ENCODE data around the gene TK1. TPM values are rescaled to one million over a fixed set of nuclear protein-coding genes. Genes with fewer than 3 reads are reported as not detected.

TK1 gene
- total and polyA plus RNA-seq, 9 donors, result 0.35 to 4.9 (median 1.4) TPM

DNA sequence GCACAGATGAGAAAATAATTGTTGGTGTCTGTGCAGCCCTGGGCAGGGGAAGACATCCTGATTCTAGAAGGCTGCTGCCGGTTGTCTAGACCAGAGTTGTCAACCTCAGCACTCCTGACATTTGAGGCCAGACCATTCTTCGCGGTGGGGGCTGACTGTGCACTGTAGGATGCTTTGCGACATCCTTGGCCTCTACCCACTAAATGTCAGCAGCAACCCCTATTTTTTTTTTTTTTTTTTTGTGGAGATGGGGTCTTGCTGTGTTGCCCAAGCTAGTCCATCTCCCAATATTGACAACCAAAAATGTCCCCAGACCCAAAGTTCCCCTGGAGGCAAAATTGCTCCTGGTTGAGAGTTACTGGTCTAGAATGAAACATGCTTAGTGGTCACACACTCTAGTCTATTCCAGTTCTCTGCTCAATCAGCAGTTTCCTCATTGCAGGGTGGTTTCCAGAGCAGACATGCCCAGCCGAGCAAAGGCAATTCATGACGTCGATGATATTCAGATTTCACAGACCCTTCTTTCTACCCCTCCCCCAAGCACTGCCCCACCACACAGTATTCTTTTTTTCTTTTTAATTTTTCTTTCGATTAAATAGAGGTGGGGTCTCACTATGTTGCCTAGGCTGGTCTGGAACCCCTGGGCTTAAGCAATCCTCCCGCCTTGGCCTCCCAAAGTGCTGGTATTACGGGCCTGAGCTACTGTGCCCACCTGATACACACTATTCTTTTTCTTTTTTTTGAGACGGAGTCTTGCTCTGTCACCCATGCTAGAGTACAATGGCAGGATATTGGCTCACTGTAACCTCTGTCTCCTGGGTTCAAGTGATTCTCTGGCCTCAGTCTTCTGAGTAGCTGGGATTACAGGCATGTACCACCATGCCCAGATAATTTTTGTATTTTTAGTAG lies 31.7 kb downstream of the TK1 start:
- H3K4me1 ChIP-seq (ENCODE audit: insufficient read depth), result no peaks in the 10 kb centered on the region
- no peak overlapping the region for H3K4me3 ChIP-seq
- H3K27ac ChIP-seq, result no peak overlapping the region
- no peaks in the 10 kb centered on the region for H3K27me3 ChIP-seq
- 85 to 89% (median 88%) methylated on average over 11 of the region's 11 CpGs for WGBS, 3 donors
- no peak for DNase-seq
- TF ChIP-seq, protein P1, sequence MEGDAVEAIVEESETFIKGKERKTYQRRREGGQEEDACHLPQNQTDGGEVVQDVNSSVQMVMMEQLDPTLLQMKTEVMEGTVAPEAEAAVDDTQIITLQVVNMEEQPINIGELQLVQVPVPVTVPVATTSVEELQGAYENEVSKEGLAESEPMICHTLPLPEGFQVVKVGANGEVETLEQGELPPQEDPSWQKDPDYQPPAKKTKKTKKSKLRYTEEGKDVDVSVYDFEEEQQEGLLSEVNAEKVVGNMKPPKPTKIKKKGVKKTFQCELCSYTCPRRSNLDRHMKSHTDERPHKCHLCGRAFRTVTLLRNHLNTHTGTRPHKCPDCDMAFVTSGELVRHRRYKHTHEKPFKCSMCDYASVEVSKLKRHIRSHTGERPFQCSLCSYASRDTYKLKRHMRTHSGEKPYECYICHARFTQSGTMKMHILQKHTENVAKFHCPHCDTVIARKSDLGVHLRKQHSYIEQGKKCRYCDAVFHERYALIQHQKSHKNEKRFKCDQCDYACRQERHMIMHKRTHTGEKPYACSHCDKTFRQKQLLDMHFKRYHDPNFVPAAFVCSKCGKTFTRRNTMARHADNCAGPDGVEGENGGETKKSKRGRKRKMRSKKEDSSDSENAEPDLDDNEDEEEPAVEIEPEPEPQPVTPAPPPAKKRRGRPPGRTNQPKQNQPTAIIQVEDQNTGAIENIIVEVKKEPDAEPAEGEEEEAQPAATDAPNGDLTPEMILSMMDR (IDR thresholded peaks at IDR 0.05), result no peak
- no peak for TF ChIP-seq POLR2A (IDR thresholded peaks at IDR 0.05)
- TF ChIP-seq EP300 (IDR thresholded peaks at IDR 0.05), result no peak
- no peaks in the 10 kb centered on the region for H3K9me3 ChIP-seq
- H3K36me3 ChIP-seq, result no peaks in the 10 kb centered on the region
- intact Hi-C loops (cut with DNase I), result no loop called here

DNA sequence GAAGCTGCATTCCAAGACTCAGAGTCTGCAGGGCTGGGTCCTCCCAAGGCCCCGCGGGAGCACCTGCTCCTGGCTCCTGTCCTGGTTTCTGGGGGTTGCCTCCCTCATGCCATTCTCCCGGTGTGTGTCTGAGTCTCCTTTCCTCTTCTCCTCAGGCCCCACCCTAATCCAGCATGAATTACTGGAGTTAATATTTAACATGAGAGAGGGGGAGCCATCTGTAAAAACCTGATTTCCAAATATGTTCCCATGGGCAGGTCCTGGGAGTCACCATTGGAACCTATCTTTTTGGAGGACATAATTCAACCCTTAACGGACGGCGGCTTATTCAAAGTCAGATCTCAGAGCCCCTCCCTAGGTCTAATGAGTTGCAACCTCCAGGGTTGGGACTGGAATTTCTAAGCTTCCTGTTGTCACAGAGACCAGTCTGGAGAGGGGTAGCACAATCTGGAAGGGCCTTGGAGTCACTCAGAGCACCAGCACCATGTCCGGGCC lies 35.3 kb downstream of the TK1 start:
- H3K9me3 ChIP-seq, result no peaks in the 10 kb centered on the region
- intact Hi-C loops (cut with DNase I), result loop anchor here in 1 of 4 donors (1.0 kb wide), 1 partner anchor 33 kb away; no protein-coding TSS in a partner anchor
- TF ChIP-seq, protein P1 (IDR thresholded peaks at IDR 0.05), result no peak
- TF ChIP-seq EP300 (IDR thresholded peaks at IDR 0.05), result no peak
- no peak for TF ChIP-seq POLR2A (IDR thresholded peaks at IDR 0.05)
- H3K27ac ChIP-seq, result no peak overlapping the region
- DNase-seq, result no peak
- H3K27me3 ChIP-seq, result no peaks in the 10 kb centered on the region
- no peaks in the 10 kb centered on the region for H3K36me3 ChIP-seq
- WGBS, 3 donors, result 53 to 68% (median 66%) methylated on average over 7 of the region's 7 CpGs
- no peaks in the 10 kb centered on the region for H3K4me1 ChIP-seq (ENCODE audit: insufficient read depth)
- H3K4me3 ChIP-seq, result no peak overlapping the region

DNA sequence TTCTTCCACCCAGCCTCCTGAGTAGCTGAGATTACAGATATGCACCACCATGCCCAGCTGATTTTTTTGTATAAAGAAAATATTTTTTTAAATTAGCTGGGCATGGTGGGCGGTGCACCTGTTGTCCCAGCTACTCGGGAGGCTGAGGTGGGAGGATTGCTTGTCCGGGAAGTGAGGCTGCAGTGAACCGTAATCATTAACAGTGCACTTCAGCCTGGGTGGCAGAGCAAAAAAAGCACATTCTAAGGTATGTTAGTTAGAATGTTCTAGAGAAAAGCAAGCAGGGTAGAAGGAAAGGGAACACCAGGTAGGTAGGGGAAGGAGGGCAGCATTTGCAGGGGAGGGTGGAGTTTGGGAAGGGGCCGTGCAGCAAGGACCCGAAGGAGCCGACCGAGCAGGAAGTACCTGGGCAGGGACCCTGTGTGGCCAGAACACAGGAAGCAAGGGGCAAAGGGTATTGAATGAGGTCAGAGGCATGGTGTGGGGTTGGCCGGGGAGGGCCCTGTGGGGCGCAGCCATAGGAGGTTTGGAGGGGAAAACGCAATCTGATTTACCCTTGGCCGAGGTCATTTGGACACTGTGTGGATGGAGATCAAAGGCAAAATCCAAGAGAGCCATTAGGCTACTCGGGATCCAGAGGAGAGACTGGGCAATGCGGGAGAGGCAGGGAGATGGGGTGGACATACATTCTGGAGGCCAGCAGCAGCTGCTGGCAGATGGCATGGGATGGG lies 38.4 kb downstream of the TK1 start:
- WGBS, 3 donors, result 74 to 78% (median 75%) methylated on average over 14 of the region's 14 CpGs
- Histone ChIP-seq H3K4me3 (no peak overlapping the region), H3K27ac (no peak overlapping the region), H3K36me3 (no peaks in the 10 kb centered on the region), H3K27me3 (no peaks in the 10 kb centered on the region), H3K4me1 (ENCODE audit: insufficient read depth) (peaks cover 21% of the 10 kb centered on the region), H3K9me3 (no peaks in the 10 kb centered on the region)
- TF ChIP-seq POLR2A (IDR thresholded peaks at IDR 0.05), result no peak
- DNase-seq, result no peak
- intact Hi-C loops (cut with DNase I), result no loop called here

DNA sequence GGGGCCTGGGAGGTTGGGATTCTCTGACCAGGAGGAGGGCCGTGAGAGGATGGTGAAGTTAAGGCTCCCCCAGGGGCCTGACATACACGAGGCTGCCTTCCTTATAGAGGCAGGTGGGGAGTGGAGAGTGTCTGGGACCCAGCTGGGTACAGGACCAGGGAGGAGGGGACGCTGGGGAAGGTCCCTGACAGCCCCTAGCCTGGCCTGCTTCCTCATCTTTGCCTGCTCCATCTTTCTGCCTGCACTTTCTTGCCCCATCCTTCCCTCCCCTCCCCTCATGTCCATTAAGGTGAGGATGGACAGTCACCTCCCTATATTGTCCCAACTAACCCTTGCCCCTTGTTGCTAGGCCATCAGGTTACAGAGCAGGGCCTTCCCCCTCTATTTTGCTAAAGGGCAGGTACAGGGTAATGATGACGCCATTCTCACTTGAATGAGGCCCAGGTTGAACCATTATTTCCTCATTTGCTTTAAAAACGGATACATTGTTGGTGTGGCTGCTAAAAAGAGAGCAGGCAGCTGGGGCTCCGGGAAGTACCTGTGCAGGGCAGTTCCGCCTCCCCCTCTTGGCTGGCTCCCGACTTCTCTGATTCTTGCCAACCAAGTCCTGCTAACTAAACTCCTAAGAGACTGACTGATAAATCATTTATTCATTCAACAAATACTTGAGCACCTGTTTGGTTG lies 39.4 kb downstream of the TK1 start:
- H3K27ac ChIP-seq, result no peak overlapping the region
- no peak overlapping the region for H3K4me3 ChIP-seq
- no peak for DNase-seq
- 81 to 83% (median 83%) methylated on average over 8 of the region's 8 CpGs for WGBS, 3 donors
- intact Hi-C loops (cut with DNase I), result no loop called here
- peaks cover 21% of the 10 kb centered on the region for H3K4me1 ChIP-seq (ENCODE audit: insufficient read depth)
- H3K27me3 ChIP-seq, result no peaks in the 10 kb centered on the region
- H3K36me3 ChIP-seq, result no peaks in the 10 kb centered on the region
- TF ChIP-seq, protein P1 (IDR thresholded peaks at IDR 0.05), result no peak
- no peak for TF ChIP-seq POLR2A (IDR thresholded peaks at IDR 0.05)
- no peaks in the 10 kb centered on the region for H3K9me3 ChIP-seq

All from ovary (tissue), 9 donors.